Pancreas (tissue), 10 donors: Measurements from ENCODE around the gene ABCC9. TPM values are rescaled to one million over a fixed set of nuclear protein-coding genes. Genes with fewer than 3 reads are reported as not detected.

Experiments
- ATAC-seq, 4 donors: fragments of 200-7000 bp; cut with Tn5 transposase; one replicate each; pipeline versions ENCODE4 v1.8.0 to v1.9.1; 2020; ENCODE audit warnings: mild to moderate bottlenecking in 4 of 4, moderate library complexity in 4 of 4
- DNase-seq, 6 donors: peaks; one replicate each; pipeline ENCODE4 v3.0.0-alpha.2; 2020
- FAIRE-seq: peaks from 2 replicates; lab custom pipeline; 2012; peaks lifted over from hg19 to GRCh38; lab: Jason Lieb, UNC
- H3K27ac ChIP-seq, 4 donors: fragments of 200-600 bp; sonication (generic); 1 replicate in 3 of 4; 2 replicates in 1 of 4; pipeline versions ENCODE4 v1.5.0 to v1.8.0; 2020
- H3K27me3 ChIP-seq, 4 donors: fragments of 200-600 bp; one replicate each; pipeline ENCODE4 v1.8.0; 2021
- H3K36me3 ChIP-seq, 3 donors: fragments of 200-600 bp; sonication (generic) in 1 of 3; one replicate each; pipeline versions ENCODE4 v1.5.0 to v1.8.0; 2020 to 2021
- H3K4me1 ChIP-seq, 3 donors: fragments of 200-600 bp; one replicate each; pipeline ENCODE4 v1.8.0; 2021
- H3K4me3 ChIP-seq, 4 donors: fragments of 200-600 bp; sonication (generic) in 2 of 4; one replicate each; pipeline versions ENCODE4 v1.5.0 to v1.8.0; 2020 to 2021
- H3K9me3 ChIP-seq, 4 donors: fragments of 200-600 bp; one replicate each; pipeline ENCODE4 v1.8.0; 2021
- WGBS, 2 donors: extraction: QIAGEN DNeasy Blood & Tissue Kit; methylation state at CpG; one replicate each; pipeline ENCODE4 v1.1.7; 2013; 5-methylcytosine and 5-hydroxymethylcytosine counted together
- intact Hi-C, 3 donors: fragments of 100-400 bp; cut with DNase I; formaldehyde crosslinking; loops; one replicate each; pipeline versions ENCODE4 v1.11.1 to v1.14.2; 2022
- polyA plus RNA-seq, 2 donors: library from polyadenylated mRNA; stranded (reverse); fragments of 200-250 nt; gene quantifications; one replicate each; pipeline ENCODE4 v1.2.3, GENCODE V29; 2013
- total RNA-seq, 6 donors: library from RNA; stranded (reverse); fragmentation: NEBNext Ultra II Directional in 4 of 6; extraction: Animal tissue kit (Norgen Biotek cat#: 25700) in 4 of 6; gene quantifications; one replicate each; pipeline versions ENCODE4 v1.2.1 to v1.2.4, GENCODE V29; 2021 to 2023
- TF ChIP-seq, protein P1 (sequence below), 4 donors: fragments of 200-600 bp; sonication (generic) in 3 of 4; IDR thresholded peaks; one replicate each; pipeline versions ENCODE4 v1.5.0 to v1.8.0; 2021; ENCODE audit warnings: antibody characterized with exemption in 4 of 4
- donor health status: healthy with polysubstance abuse.
- donor health status: DM: no; HTN: no; CAD: no; lungs with moderate emphysema.
- donor health status: DM: no; HTN: no; CAD: no.
- donor health status: control.
- donor health status: control.
- donor health status: Bipolar disorder and iron deficiency.
- donor health status: DM: yes; HTN: yes; CAD: no.
- donor health status: DM: no; HTN: no; CAD: no.
- donor health status: DM: no; HTN: no; CAD: no.
- donor health status: DM: yes; HTN: yes; CAD: no.

The ABCC9 gene
- total and polyA plus RNA-seq, 8 donors = 1.4 to 19.3 (median 5.5) TPM

DNA sequence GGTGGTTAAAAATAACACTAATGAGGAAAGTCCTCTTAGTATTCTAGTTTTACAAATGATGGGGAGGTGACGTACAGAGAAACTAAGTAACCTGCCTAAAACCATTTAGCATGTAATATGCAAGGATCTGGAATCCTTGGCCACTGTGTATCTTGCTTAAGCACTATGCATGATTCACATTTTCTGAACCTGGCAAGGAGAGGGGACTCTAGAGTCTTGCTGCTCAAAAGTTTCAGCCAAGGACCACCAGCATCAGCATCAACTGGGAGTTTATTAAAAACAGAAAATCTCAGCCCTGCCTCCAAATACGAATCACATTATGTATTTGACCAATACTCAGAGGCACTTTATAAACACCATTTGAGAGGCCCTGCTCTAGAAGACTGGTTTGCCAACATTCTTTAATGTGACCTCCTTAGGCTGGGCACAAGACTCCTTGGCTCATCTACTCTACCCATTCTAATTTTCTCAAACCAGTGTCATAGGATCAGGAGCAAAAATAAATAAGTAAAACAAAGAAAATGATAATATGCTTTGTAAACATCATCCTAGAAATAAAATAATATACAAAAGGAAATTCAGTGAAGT lies 52.9 kb downstream of the ABCC9 start:
- ATAC-seq (no peak), DNase-seq (no peak), FAIRE-seq (no peak)
- Histone ChIP-seq H3K4me3 (no peak overlapping the region), H3K4me1 (peaks cover 0 to 11% (median 8%) of the 10 kb centered on the region in 3 donors), H3K36me3 (no peaks in the 10 kb centered on the region), H3K9me3 (no peaks in the 10 kb centered on the region), H3K27me3 (no peaks in the 10 kb centered on the region), H3K27ac (no peak overlapping the region)
- 65 to 70% methylated on average over 2 of the region's 2 CpGs for WGBS, 2 donors
- intact Hi-C loops = no loop called here
- TF ChIP-seq, protein P1, sequence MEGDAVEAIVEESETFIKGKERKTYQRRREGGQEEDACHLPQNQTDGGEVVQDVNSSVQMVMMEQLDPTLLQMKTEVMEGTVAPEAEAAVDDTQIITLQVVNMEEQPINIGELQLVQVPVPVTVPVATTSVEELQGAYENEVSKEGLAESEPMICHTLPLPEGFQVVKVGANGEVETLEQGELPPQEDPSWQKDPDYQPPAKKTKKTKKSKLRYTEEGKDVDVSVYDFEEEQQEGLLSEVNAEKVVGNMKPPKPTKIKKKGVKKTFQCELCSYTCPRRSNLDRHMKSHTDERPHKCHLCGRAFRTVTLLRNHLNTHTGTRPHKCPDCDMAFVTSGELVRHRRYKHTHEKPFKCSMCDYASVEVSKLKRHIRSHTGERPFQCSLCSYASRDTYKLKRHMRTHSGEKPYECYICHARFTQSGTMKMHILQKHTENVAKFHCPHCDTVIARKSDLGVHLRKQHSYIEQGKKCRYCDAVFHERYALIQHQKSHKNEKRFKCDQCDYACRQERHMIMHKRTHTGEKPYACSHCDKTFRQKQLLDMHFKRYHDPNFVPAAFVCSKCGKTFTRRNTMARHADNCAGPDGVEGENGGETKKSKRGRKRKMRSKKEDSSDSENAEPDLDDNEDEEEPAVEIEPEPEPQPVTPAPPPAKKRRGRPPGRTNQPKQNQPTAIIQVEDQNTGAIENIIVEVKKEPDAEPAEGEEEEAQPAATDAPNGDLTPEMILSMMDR (IDR thresholded peaks at IDR 0.05) = no peak

DNA sequence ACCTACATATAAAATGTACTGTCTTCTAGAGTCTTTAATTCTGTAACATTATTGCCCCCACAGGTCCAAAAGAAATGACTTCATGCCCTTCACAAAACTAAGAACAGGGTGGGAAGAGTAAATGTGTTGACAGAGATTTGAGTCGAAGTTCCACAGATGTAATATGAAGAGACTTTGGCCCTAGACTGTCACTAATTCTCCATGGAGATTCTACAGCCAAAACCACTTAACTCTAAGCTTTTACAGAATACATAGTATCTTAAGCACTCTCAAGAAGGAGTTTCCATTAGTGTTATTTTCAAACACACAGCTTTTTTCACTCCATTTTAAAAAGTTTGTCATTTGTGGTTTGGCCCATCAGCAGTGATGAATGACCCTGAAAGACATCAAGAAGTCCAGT lies 56.3 kb downstream of the ABCC9 start:
- no peaks in the 10 kb centered on the region for H3K4me1 ChIP-seq
- intact Hi-C loops = no loop called here
- H3K9me3 ChIP-seq = no peaks in the 10 kb centered on the region
- DNase-seq (no peak), FAIRE-seq (no peak), ATAC-seq (peak in 1 of 4 donors; percentile 27)
- no peaks in the 10 kb centered on the region for H3K36me3 ChIP-seq
- no peak overlapping the region for H3K27ac ChIP-seq
- TF ChIP-seq, protein P1 (IDR thresholded peaks at IDR 0.05) = no peak
- H3K4me3 ChIP-seq = no peak overlapping the region
- no peaks in the 10 kb centered on the region for H3K27me3 ChIP-seq
- WGBS, 2 donors = 68 to 83% methylated on average over 1 of the region's 1 CpG

DNA sequence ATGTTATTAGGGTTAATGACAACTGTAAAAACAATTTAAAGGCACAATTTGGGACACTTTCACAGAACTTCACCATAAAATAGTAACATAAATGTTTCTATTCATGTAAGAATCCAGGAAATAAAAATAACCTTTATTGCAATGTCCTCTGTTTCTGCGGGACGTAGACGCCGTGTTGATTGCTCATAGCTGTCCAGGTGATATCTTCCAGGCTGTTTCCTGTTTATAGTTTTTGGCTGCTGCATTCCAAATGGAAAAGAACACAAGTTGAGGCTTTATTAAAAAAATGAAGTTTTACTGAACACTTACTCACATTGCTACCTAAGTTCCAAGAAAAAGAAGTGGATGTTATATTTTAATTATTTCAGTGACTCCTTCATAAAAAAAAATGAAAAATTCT lies 58.6 kb downstream of the ABCC9 start:
- Histone ChIP-seq H3K9me3 (no peaks in the 10 kb centered on the region), H3K4me1 (no peaks in the 10 kb centered on the region), H3K27me3 (no peaks in the 10 kb centered on the region), H3K27ac (no peak overlapping the region), H3K4me3 (no peak overlapping the region), H3K36me3 (no peaks in the 10 kb centered on the region)
- intact Hi-C loops = no loop called here
- DNase-seq (no peak), ATAC-seq (no peak), FAIRE-seq (peak; percentile 53)
- TF ChIP-seq, protein P1 (IDR thresholded peaks at IDR 0.05) = no peak
- 87 to 88% methylated on average over 4 of the region's 4 CpGs for WGBS, 2 donors

DNA sequence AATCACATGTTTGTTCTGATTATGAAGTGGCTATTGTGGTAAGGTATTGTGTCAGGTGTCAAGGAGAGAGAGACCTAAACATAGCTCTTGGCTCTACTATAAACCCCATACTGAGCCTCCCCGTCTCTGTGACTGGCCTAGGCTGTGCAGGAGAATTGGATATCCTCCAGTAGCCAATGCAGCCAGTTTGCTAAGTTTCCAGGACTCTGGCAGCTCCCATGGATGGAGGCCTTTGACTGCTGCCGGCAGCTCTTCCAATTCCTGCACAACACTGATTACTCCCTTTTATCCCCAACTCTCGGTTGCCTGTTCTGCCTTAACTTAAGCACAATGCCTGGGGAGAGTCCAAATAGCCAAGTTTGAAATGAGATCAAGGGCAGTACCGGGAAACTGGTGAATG lies 59.3 kb downstream of the ABCC9 start:
- Histone ChIP-seq H3K4me1 (no peaks in the 10 kb centered on the region), H3K27ac (no peak overlapping the region), H3K4me3 (no peak overlapping the region), H3K36me3 (no peaks in the 10 kb centered on the region), H3K27me3 (no peaks in the 10 kb centered on the region), H3K9me3 (no peaks in the 10 kb centered on the region)
- ATAC-seq = peak in 1 of 4 donors; percentile 17
- TF ChIP-seq, protein P1 (IDR thresholded peaks at IDR 0.05) = no peak
- FAIRE-seq = no peak
- intact Hi-C loops = no loop called here
- WGBS, 2 donors = 69 to 76% methylated on average over 4 of the region's 4 CpGs
- no peak for DNase-seq

DNA sequence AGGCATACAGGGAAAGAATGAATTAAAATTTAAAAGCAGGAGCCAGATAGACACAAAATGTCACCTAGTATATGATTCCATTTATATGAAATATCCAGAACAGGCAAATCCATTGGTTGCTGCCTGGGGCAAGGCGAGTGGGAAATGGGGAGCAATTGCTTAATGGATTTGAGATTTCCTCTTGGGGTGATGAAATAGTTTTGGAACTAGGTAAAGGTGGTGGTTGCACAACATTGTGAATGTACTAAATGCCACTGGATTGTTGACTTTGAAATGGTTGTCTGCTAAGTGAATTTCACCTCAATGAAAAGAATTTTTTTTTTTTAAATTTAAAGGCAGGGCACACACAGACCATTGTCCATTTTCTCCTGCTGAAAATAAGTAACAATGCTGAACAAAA lies 61.9 kb downstream of the ABCC9 start:
- DNase-seq (no peak), FAIRE-seq (no peak), ATAC-seq (no peak)
- Histone ChIP-seq H3K36me3 (no peaks in the 10 kb centered on the region), H3K9me3 (no peaks in the 10 kb centered on the region), H3K4me3 (no peak overlapping the region), H3K27ac (no peak overlapping the region), H3K27me3 (no peaks in the 10 kb centered on the region), H3K4me1 (no peaks in the 10 kb centered on the region)
- WGBS, 2 donors = 81 to 82% methylated on average over 1 of the region's 1 CpG
- TF ChIP-seq, protein P1 (IDR thresholded peaks at IDR 0.05) = no peak
- intact Hi-C loops = no loop called here
